ENCODE data around the gene C7.
"Not testable (repeated sequence)": the region's sequence is repeated elsewhere in the genome, so short reads cannot be mapped to it uniquely, and the experiment has no call there.

The C7 gene

DNA sequence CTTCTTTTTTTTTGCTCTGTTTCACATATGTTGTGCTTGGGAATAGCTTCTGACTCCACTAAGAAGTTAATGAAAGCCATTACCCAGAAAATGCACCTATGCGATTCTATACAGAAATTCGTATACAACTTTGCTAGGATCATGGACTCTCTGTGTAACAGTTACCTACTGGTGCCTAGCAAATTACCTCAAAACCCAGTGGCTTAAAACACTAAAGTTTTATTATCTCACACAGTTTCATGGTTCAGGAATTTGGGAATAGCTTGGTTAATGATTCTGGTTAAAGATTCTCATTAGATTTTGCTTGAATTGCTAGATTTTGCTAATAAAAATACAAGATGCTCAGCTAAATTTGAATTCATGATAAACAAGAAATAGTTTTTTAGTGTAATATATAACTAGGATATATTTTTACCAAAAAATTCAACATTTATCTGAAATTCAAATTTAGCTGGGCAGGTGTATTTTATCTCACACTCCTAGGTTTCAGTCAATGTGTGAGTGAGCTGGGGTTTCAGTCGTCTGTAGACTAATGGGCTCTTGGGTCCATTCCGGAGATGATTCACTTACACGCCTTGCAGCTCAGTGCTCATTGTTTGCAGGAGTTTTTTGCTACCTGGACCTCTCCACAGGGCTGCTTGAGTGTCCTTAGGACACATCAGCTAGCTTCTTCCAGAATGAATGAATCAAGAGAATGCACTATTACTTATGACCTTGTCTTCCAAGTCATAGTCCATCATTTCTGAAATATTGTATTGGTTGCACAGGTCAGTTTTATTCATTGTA, 86.7 kb downstream of the C7 start:
- no peak for DNase-seq

DNA sequence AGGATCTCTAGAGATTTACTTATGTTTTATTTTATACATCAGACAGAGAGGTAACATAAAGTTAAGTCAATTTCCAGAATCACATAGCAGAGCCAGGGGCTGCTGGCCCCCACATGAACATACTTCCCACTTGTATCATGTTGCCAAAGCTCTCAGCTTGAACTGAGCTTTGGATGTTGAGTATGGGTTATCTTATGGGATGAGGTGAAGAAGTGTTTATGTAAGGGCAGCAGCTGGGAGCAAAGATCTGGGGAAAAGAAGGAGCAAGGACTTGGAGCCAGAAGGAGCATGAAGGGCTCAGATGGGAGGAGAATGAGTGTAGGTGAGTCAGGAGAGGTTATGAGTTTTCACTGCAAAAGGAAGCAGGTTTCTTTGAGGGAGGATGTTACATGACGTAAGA, 89.8 kb downstream of the C7 start:
- DNase-seq: no peak

DNA sequence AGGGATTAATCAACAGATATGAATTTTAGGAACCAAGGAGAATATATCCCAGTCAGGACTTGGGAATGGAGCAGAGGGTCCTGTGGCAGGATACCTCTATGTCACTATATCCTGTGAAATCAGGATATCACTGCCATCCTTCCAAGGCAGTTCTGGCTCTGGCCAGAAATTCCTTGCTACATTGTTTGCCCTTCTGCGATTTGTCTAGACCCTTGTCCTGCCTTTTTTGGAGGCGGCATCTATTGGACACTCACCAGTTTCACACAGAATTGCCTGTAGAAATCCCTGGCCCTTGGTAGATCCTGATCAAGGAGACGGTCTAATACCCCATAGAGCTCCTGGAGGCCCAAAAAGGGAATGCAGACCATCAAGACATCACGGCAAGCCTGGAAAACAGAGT, 90.7 kb downstream of the C7 start:
- DNase-seq: no peak

DNA sequence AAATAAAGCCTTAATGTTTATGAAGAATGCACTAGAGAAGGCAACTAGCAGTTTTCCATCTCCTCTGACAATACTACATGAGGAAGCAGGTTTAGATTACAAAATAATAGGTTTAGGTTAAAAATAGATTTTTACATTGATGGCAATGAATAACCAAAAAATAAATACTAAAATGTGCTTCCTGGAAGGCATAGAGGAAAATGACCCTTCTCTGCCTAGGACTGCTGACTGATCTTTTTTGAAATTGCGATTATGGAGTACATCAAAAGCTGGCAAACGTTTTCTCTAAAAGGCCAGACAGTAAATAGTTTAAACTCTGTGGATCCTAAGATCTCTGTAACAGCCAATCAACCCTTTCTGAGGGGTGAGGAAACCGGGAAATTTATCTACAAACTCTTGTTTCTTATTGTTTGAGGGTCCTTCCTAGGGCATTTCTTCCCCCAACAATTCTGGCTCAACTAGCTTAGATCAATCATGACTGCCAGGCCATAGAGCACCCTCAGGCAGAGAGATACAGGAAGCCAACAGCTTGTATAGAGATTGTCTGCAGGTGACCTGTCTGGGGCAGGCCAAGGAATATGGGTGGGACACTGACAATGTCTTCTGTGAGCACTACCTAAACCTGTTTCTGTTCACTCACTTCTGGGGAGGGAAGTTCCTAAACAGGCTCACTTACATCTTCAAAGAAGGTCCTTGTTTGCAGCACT, 94.5 kb downstream of the C7 start:
- no peak for DNase-seq

DNA sequence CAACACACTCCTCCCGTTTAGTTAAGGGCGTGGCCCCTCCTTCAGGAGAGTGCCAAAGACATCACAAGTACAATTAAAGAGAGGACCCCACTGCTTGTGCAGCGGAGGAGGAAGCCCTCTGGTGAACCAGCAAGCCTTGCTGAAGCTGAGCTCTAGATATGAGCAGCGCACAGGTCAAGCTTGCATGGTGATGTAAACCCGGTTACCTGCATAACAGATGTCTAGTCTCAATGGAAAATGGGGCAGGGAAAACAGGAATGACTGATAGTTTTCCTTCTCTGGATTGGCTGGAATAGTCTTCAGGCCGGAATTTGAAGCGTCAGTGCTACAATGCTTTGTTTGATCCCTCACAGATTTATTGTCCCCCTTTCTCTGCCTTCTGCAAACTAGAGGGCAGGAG, 95.6 kb downstream of the C7 start:
- DNase-seq: no peak

DNA sequence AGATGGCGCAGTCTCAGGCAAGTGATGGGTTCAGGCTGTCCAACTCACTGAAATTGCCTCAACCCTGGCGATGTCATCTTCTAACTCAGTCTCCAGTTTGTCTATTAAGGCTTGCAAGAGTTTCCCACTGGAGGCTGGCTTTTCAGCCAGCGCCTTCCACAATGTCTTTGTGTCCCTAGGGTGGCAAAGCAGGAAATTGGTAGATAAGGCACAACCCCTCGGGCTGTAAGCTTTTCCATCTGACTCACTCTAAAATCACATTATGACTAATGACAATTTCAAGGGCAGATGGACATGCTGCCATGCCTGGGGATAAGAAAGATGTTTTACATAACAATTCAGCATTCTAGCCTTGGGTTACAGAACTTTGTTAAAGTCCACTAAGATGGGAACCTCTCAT, 99.9 kb downstream of the C7 start:
- DNase-seq: peak; percentile 86

DNA sequence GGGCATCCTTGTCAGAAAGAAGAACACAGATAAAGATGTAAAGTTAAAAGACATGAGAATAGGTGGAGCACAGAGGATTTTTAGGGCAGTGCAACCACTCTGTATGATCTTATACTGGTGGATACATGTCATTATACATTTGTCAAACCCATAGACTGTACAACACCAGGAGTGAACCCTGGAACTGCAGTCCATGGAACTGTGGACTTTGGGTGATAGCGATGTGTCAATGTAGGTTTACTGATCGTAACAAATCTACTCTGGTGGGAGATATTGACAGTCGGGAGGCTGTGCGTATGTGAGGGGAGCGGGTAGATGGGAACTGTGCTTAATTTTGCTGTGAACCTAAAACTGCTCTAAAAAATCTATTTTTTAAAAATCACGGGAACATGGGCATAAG, 101.3 kb downstream of the C7 start:
- DNase-seq: no peak

DNA sequence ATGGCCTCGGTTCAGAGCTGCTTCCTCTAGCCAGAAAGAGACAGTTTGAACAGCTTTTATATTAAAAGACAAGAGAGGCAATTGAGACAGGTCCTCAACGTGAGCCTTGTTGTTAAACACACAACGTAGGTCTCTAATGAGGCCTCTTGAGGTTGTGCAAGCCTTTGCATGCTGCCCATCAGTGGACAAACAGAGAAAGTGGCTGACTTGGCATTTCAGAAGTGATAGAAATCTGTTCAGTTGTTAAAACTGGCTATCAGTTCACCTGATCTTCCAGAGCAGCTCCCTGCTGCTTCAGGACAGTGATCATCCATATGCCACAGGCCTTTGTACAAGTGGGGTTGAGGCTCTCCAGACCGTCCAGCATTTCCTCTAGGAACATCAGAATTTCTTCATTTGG, 103.0 kb downstream of the C7 start:
- no peak for DNase-seq

DNA sequence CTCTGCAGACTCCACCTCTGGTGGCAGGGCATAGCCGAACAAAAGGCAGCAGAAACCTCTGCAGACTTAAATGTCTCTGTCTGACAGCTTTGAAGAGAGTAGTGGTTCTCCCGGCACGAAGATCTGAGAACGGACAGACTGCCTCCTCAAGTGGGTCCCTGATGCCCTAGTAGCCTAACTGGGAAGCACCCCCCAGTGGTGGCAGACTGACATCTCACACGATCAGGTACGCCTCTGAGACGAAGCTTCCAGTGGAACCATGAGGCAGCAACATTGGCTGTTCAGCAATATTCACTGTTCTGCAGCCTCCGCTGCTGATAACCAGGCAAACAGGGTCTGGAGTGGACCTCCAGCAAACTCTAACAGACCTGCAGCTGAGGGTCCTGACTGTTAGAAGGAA, 113.3 kb downstream of the C7 start:
- not testable (repeated sequence) for DNase-seq

All from EL (cell line).